ENCODE data around the gene ABCG8. TPM values are rescaled to one million over a fixed set of nuclear protein-coding genes. Genes with fewer than 3 reads are reported as not detected.

The ABCG8 gene
- total RNA-seq, 1 experiment from 2014 or later: 1.4 TPM

DNA sequence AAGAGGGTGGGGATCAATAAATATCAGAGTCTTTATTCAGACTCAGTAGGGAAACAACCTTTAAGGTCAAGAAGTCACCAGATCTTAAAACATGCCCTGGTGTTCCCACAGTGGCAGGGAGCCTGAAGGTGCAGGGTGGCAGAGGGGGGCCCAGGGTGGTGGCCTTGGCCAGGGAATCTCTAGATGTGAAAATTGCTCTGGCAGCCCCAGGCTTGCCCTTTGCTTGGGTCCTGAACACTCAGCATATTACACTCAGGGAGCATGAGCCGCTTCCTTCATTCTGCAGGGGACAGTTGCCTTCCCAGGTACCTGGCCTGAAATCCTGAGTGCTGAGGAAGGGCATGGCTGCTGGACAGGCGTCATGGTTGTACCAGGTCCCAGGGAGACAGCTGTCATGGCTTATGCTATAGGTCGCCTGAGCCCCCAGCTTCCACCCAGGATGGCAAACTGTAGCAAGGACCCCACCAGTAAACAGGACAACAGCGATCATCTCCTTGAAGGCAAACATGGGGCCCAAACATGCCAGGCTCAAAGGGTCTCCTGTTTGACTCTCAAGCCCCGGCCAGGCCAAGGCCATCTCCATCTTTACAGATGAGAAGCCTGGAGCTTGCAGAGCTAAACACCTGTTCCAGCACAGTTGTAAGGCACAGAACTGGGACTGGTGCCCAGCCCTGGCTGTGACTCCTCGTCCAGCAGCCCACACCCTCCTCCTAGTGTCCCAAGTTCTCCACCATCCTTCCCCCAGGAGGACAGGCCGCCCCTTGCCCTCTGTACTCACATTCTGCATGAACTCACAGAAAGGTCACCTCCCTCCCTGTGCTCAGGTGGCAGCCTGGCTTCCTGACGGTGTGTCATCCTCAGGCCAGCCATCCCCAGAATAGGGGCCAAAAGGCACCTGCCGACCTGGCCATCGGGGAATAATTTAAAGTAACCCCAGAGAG lies 14.6 kb downstream of the ABCG8 start:
- TF ChIP-seq CTCF (IDR thresholded peaks at IDR 0.05; ENCODE audit: unreplicated experiment): no peak
- H3K27me3 Mint-ChIP-seq (ENCODE audit: unreplicated experiment): peaks cover 60% of the 10 kb centered on the region
- H3K9me3 Mint-ChIP-seq (ENCODE audit: low read depth, unreplicated experiment): no peaks in the 10 kb centered on the region
- H3K36me3 Mint-ChIP-seq (ENCODE audit: insufficient read depth, unreplicated experiment): no peaks in the 10 kb centered on the region
- H3K4me3 Mint-ChIP-seq (ENCODE audit: low read depth, unreplicated experiment): no peak overlapping the region
- H3K4me1 Mint-ChIP-seq (ENCODE audit: low read depth, unreplicated experiment): no peaks in the 10 kb centered on the region
- DNase-seq: no peak
- intact Hi-C loops (cut with micrococcal nuclease; ENCODE audit: unreplicated experiment): no loop called here
- H3K27ac Mint-ChIP-seq (ENCODE audit: unreplicated experiment): no peak overlapping the region
- no TSS peak for BruUV-seq (replicated peaks)
- CTCF ChIA-PET: no interaction called here

DNA sequence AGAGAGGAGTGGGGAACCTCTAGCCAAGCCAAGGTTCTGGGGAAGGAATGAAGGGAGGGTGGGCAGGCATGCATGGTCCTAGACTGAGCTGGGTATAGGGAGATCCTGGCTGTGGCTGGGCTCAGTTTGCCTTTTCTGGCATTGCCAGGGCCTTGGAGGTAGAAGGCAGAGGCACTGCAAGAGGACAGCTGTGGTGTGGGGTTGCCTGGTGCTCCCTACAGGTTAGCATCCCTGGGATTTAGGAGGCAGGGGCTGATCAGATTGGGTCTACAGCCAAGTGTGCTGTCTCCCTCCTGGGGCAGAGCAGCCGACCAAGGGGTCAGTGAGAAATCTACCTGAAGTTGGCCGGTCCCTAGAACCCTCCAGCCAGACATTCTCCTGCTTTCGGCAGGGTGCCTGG lies 15.9 kb downstream of the ABCG8 start:
- no peaks in the 10 kb centered on the region for H3K36me3 Mint-ChIP-seq (ENCODE audit: insufficient read depth, unreplicated experiment)
- no peaks in the 10 kb centered on the region for H3K9me3 Mint-ChIP-seq (ENCODE audit: low read depth, unreplicated experiment)
- BruUV-seq (replicated peaks): no TSS peak
- no peak for TF ChIP-seq CTCF (IDR thresholded peaks at IDR 0.05; ENCODE audit: unreplicated experiment)
- H3K27me3 Mint-ChIP-seq (ENCODE audit: unreplicated experiment): peaks cover 73% of the 10 kb centered on the region
- no peaks in the 10 kb centered on the region for H3K4me1 Mint-ChIP-seq (ENCODE audit: low read depth, unreplicated experiment)
- no peak overlapping the region for H3K4me3 Mint-ChIP-seq (ENCODE audit: low read depth, unreplicated experiment)
- H3K27ac Mint-ChIP-seq (ENCODE audit: unreplicated experiment): no peak overlapping the region
- intact Hi-C loops (cut with micrococcal nuclease; ENCODE audit: unreplicated experiment): no loop called here
- CTCF ChIA-PET: interaction anchor here (0.6 kb wide), 1 partner anchor 134 kb away, joined by 7 read pairs; no protein-coding TSS in a partner anchor
- no peak for DNase-seq

DNA sequence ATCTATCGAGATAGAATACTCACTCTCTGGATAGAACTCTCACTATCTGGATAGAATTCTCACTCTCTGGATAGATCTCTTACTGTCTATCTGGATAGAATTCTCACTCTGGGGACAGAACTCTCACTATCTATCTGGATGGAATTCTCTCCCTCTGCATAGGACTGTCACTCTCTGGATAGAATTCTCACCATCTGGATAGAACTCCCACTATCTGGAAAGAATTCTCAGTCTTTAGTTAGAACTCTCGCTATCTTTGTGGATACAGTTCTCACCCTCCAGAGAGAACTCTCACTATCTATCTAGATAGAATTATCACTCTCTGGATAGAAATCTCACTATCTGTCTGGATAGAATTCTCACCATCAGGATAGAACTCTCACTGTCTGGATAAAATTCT lies 16.5 kb downstream of the ABCG8 start:
- Mint-ChIP-seq H3K27me3 (ENCODE audit: unreplicated experiment) (peaks cover 79% of the 10 kb centered on the region), H3K36me3 (ENCODE audit: insufficient read depth, unreplicated experiment) (no peaks in the 10 kb centered on the region), H3K4me3 (ENCODE audit: low read depth, unreplicated experiment) (no peak overlapping the region), H3K27ac (ENCODE audit: unreplicated experiment) (no peak overlapping the region), H3K9me3 (ENCODE audit: low read depth, unreplicated experiment) (no peaks in the 10 kb centered on the region), H3K4me1 (ENCODE audit: low read depth, unreplicated experiment) (no peaks in the 10 kb centered on the region)
- TF ChIP-seq CTCF (IDR thresholded peaks at IDR 0.05; ENCODE audit: unreplicated experiment): no peak
- BruUV-seq (replicated peaks): no TSS peak
- CTCF ChIA-PET: interaction anchor here (0.6 kb wide), 1 partner anchor 135 kb away, joined by 7 read pairs; no protein-coding TSS in a partner anchor
- intact Hi-C loops (cut with micrococcal nuclease; ENCODE audit: unreplicated experiment): no loop called here
- DNase-seq: no peak

GRCh38 chr2:43872151-43872550 lies 33.4 kb downstream of the ABCG8 start:
- H3K36me3 Mint-ChIP-seq (ENCODE audit: insufficient read depth, unreplicated experiment): no peaks in the 10 kb centered on the region
- H3K4me1 Mint-ChIP-seq (ENCODE audit: low read depth, unreplicated experiment): no peaks in the 10 kb centered on the region
- no peak overlapping the region for H3K27ac Mint-ChIP-seq (ENCODE audit: unreplicated experiment)
- no peak for TF ChIP-seq CTCF (IDR thresholded peaks at IDR 0.05; ENCODE audit: unreplicated experiment)
- no peaks in the 10 kb centered on the region for H3K9me3 Mint-ChIP-seq (ENCODE audit: low read depth, unreplicated experiment)
- intact Hi-C loops (cut with micrococcal nuclease; ENCODE audit: unreplicated experiment): no loop called here
- no peak overlapping the region for H3K4me3 Mint-ChIP-seq (ENCODE audit: low read depth, unreplicated experiment)
- DNase-seq: no peak
- H3K27me3 Mint-ChIP-seq (ENCODE audit: unreplicated experiment): peaks cover 67% of the 10 kb centered on the region
- no TSS peak for BruUV-seq (replicated peaks)
- CTCF ChIA-PET: no interaction called here
